ENCODE data around the gene FXR2. TPM values are rescaled to one million over a fixed set of nuclear protein-coding genes. Genes with fewer than 3 reads are reported as not detected.
"Not testable (repeated sequence)": the region's sequence is repeated elsewhere in the genome, so short reads cannot be mapped to it uniquely, and the experiment has no call there.

Gene FXR2
- total RNA-seq, 1 experiment from 2014 or later = 30.2 TPM

- Histone ChIP-seq H3K27ac (peak overlapping the region; percentile 58), H3K36me3 (no peaks in the 10 kb centered on the region), H3K27me3 (no peaks in the 10 kb centered on the region), H3K4me1 (peaks cover 6% of the 10 kb centered on the region; the same call in 1 of the 2 replicates), H3K9me3 (replicated peaks) (no peaks in the 10 kb centered on the region), H3K4me3 (peak overlapping the region; percentile 83)
- DNase-seq = peak in 1 of 2 experiments; percentile 7
Measured at GRCh38 chr17:7613769-7614424, 800 bp downstream of the FXR2 start.

GRCh38 chr17:7612294-7612640 is 2.4 kb downstream of the FXR2 start:
- peaks cover 6% of the 10 kb centered on the region; the same call in 1 of the 2 replicates for H3K4me1 ChIP-seq
- no peak overlapping the region for H3K27ac ChIP-seq
- no peak for DNase-seq
- no peaks in the 10 kb centered on the region for H3K36me3 ChIP-seq
- H3K27me3 ChIP-seq = no peaks in the 10 kb centered on the region
- no peak overlapping the region for H3K4me3 ChIP-seq
- no peaks in the 10 kb centered on the region for H3K9me3 ChIP-seq (replicated peaks)

- DNase-seq = no peak
- Histone ChIP-seq H3K4me1 (peaks cover 6% of the 10 kb centered on the region; the same call in 1 of the 2 replicates), H3K27ac (no peak overlapping the region), H3K4me3 (no peak overlapping the region), H3K9me3 (replicated peaks) (no peaks in the 10 kb centered on the region), H3K27me3 (no peaks in the 10 kb centered on the region), H3K36me3 (no peaks in the 10 kb centered on the region)
Measured at GRCh38 chr17:7611635-7612293, 2.9 kb downstream of the FXR2 start.

- Histone ChIP-seq H3K4me3 (no peak overlapping the region), H3K9me3 (replicated peaks) (no peaks in the 10 kb centered on the region), H3K4me1 (peaks cover 6% of the 10 kb centered on the region; the same call in 1 of the 2 replicates), H3K36me3 (no peaks in the 10 kb centered on the region), H3K27ac (no peak overlapping the region), H3K27me3 (no peaks in the 10 kb centered on the region)
- no peak for DNase-seq
Measured at GRCh38 chr17:7610641-7611040, 4.1 kb downstream of the FXR2 start.

GRCh38 chr17:7606280-7606679 is 8.4 kb downstream of the FXR2 start:
- Histone ChIP-seq H3K9me3 (replicated peaks) (no peaks in the 10 kb centered on the region), H3K27ac (no peak overlapping the region), H3K36me3 (peaks cover 2% of the 10 kb centered on the region; the same call in 1 of the 2 replicates), H3K4me3 (no peak overlapping the region), H3K27me3 (no peaks in the 10 kb centered on the region), H3K4me1 (no peaks in the 10 kb centered on the region)
- no peak for DNase-seq

GRCh38 chr17:7597561-7597960 is 17.1 kb downstream of the FXR2 start:
- not testable (repeated sequence) for H3K9me3 ChIP-seq (replicated peaks); DNase-seq; H3K27me3 ChIP-seq; H3K4me3 ChIP-seq; H3K4me1 ChIP-seq; H3K27ac ChIP-seq
- H3K36me3 ChIP-seq = peaks cover 29% of the 10 kb centered on the region

- Histone ChIP-seq H3K4me3 (no peak overlapping the region), H3K36me3 (peaks cover 37% of the 10 kb centered on the region), H3K27ac (no peak overlapping the region), H3K9me3 (replicated peaks) (no peaks in the 10 kb centered on the region), H3K27me3 (no peaks in the 10 kb centered on the region), H3K4me1 (0 out of 2 replicates have a peak, but pooled peaks cover 2% of the 10 kb centered on the region)
- DNase-seq = no peak
Measured at GRCh38 chr17:7593296-7593695, 21.4 kb downstream of the FXR2 start.

GRCh38 chr17:7592422-7593021 is 22.2 kb downstream of the FXR2 start:
- Histone ChIP-seq H3K27ac (no peak overlapping the region), H3K36me3 (peaks cover 37% of the 10 kb centered on the region), H3K9me3 (replicated peaks) (no peaks in the 10 kb centered on the region), H3K4me1 (0 out of 2 replicates have a peak, but pooled peaks cover 2% of the 10 kb centered on the region), H3K4me3 (no peak overlapping the region), H3K27me3 (no peaks in the 10 kb centered on the region)
- no peak for DNase-seq

- no peak for DNase-seq
- Histone ChIP-seq H3K36me3 (peaks cover 37% of the 10 kb centered on the region), H3K27me3 (no peaks in the 10 kb centered on the region), H3K4me1 (0 out of 2 replicates have a peak, but pooled peaks cover 2% of the 10 kb centered on the region), H3K27ac (no peak overlapping the region), H3K4me3 (no peak overlapping the region), H3K9me3 (replicated peaks) (no peaks in the 10 kb centered on the region)
Measured at GRCh38 chr17:7591596-7591995, 23.1 kb downstream of the FXR2 start.

GRCh38 chr17:7590743-7591142 is 24.0 kb downstream of the FXR2 start:
- Histone ChIP-seq H3K36me3 (peaks cover 37% of the 10 kb centered on the region), H3K4me1 (0 out of 2 replicates have a peak, but pooled peaks cover 2% of the 10 kb centered on the region), H3K27me3 (no peaks in the 10 kb centered on the region), H3K9me3 (replicated peaks) (no peaks in the 10 kb centered on the region), H3K27ac (peak overlapping the region; percentile 14; the same call in 1 of the 2 replicates), H3K4me3 (no peak overlapping the region)
- DNase-seq = no peak

- 0 out of 2 replicates have a peak, but pooled peaks cover 2% of the 10 kb centered on the region for H3K4me1 ChIP-seq
- no peak within 1 kb of the TSS for H3K4me3 ChIP-seq
- H3K36me3 ChIP-seq = peaks cover 37% of the 10 kb centered on the region
- no peaks in the 10 kb centered on the region for H3K9me3 ChIP-seq (replicated peaks)
- H3K27me3 ChIP-seq = no peaks in the 10 kb centered on the region
- DNase-seq = no peak
- peak within 1 kb of the TSS; percentile 14; the same call in 1 of the 2 replicates for H3K27ac ChIP-seq
Measured at GRCh38 chr17:7589891-7590691, 24.6 kb downstream of the FXR2 start, which contains the start of gene SOX15. Gene SOX15, minus strand, starts transcription at chr17:7590094. Its CDS starts 418 bp downstream, at chr17:7589676.

- no peak overlapping the region for H3K27ac ChIP-seq
- no peak for DNase-seq
- 0 out of 2 replicates have a peak, but pooled peaks cover 2% of the 10 kb centered on the region for H3K4me1 ChIP-seq
- peaks cover 32% of the 10 kb centered on the region for H3K36me3 ChIP-seq
- no peaks in the 10 kb centered on the region for H3K27me3 ChIP-seq
- H3K9me3 ChIP-seq (replicated peaks) = no peaks in the 10 kb centered on the region
- H3K4me3 ChIP-seq = no peak overlapping the region
Measured at GRCh38 chr17:7589204-7589868, 25.4 kb downstream of the FXR2 start.

- 0 out of 2 replicates have a peak, but pooled peaks cover 2% of the 10 kb centered on the region for H3K4me1 ChIP-seq
- no peak overlapping the region for H3K4me3 ChIP-seq
- DNase-seq = no peak
- no peaks in the 10 kb centered on the region for H3K9me3 ChIP-seq (replicated peaks)
- no peaks in the 10 kb centered on the region for H3K27me3 ChIP-seq
- H3K36me3 ChIP-seq = peaks cover 25% of the 10 kb centered on the region
- H3K27ac ChIP-seq = no peak overlapping the region
Measured at GRCh38 chr17:7588553-7589203, 26.0 kb downstream of the FXR2 start.

Data from SJCRH30 (cell line).